Suprapubic skin (tissue), 3 donors: ENCODE results near the gene PARD6G.
A peak's percentile ranks its signal among the peaks of the same experiment; 100 is the strongest.
"Not testable (repeated sequence)": the region's sequence is repeated elsewhere in the genome, so short reads cannot be mapped to it uniquely, and the experiment has no call there.

Experiments
- POLR2A ChIP-seq, 2 donors: fragments of 450-650 bp; IDR thresholded peaks; one replicate each; pipeline ENCODE4 v1.6.1; 2017; ENCODE audit warnings: antibody characterized with exemption in 2 of 2, mild to moderate bottlenecking in 2 of 2, moderate library complexity in 2 of 2
- TF ChIP-seq, protein P1 (sequence below), 2 donors: fragments of 200-600 bp in 1 of 2; fragments of 450-650 bp in 1 of 2; sonication (generic) in 1 of 2; IDR thresholded peaks; one replicate each; pipeline ENCODE4 v1.5.1; 2016 to 2019; ENCODE audit warnings: antibody characterized with exemption in 2 of 2, mild to moderate bottlenecking in 1 of 2, moderate library complexity in 1 of 2

GRCh38 chr18:80257579-80258543 is 10.5 kb upstream of the PARD6G start:
- TF ChIP-seq, protein P1, sequence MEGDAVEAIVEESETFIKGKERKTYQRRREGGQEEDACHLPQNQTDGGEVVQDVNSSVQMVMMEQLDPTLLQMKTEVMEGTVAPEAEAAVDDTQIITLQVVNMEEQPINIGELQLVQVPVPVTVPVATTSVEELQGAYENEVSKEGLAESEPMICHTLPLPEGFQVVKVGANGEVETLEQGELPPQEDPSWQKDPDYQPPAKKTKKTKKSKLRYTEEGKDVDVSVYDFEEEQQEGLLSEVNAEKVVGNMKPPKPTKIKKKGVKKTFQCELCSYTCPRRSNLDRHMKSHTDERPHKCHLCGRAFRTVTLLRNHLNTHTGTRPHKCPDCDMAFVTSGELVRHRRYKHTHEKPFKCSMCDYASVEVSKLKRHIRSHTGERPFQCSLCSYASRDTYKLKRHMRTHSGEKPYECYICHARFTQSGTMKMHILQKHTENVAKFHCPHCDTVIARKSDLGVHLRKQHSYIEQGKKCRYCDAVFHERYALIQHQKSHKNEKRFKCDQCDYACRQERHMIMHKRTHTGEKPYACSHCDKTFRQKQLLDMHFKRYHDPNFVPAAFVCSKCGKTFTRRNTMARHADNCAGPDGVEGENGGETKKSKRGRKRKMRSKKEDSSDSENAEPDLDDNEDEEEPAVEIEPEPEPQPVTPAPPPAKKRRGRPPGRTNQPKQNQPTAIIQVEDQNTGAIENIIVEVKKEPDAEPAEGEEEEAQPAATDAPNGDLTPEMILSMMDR (IDR thresholded peaks at IDR 0.05), result peak; percentile 80 to 86
- not testable (repeated sequence) for TF ChIP-seq POLR2A (IDR thresholded peaks at IDR 0.05)
